ENCODE measurements around the gene ZNRF1.

GRCh38 chr16:75099738-75100602 lies 101.1 kb downstream of the ZNRF1 start:
- TF ChIP-seq CTCF (IDR thresholded peaks at IDR 0.05) = no peak
- TF ChIP-seq FOSB (CRISPR knock-in tag; IDR thresholded peaks at IDR 0.05) = no peak
- no peak for TF ChIP-seq HDAC2 (IDR thresholded peaks at IDR 0.05)
- no peak for TF ChIP-seq CHD2 (IDR thresholded peaks at IDR 0.05; ENCODE audit: low read length, partially characterized antibody)
- TF ChIP-seq EP300 (IDR thresholded peaks at IDR 0.05) = no peak
- TF ChIP-seq RAD21 (conservative IDR thresholded peaks at IDR 0.05 in 1 of 2, IDR thresholded peaks at IDR 0.05 in 1 of 2) = no peak
- TF ChIP-seq MYC (IDR thresholded peaks at IDR 0.05; ENCODE audit: borderline replicate concordance, low read length) = no peak
- TF ChIP-seq JUNB (IDR thresholded peaks at IDR 0.05) = no peak
- TF ChIP-seq PBX3 (IDR thresholded peaks at IDR 0.05) = no peak

Measured in A549 (cell line).